BLaER1 treated with 17β-estradiol and CSF1 and Interleukin-3, amounts not matched to agents 10 nM and 100 nM (cell line): Measurements from ENCODE around the gene CDKL5.

Source experiments
- H3K27ac ChIP-seq, 11 experiments: shearing (Covaris generic); formaldehyde crosslinking; 2 replicates each; pipeline ENCODE4 v1.8.1; 2022
- H3K27me3 ChIP-seq, 11 experiments: shearing (Covaris generic); formaldehyde crosslinking; 2 replicates each; pipeline ENCODE4 v1.8.1; 2022
- H3K36me3 ChIP-seq, 11 experiments: shearing (Covaris generic); formaldehyde crosslinking; 2 replicates each; pipeline ENCODE4 v1.8.1; 2022
- H3K4me1 ChIP-seq, 10 experiments: shearing (Covaris generic); formaldehyde crosslinking; 2 replicates each; pipeline ENCODE4 v1.8.1; 2022
- H3K4me2 ChIP-seq, 11 experiments: shearing (Covaris generic); formaldehyde crosslinking; 2 replicates each; pipeline ENCODE4 v1.8.1; 2022
- H3K4me3 ChIP-seq, 10 experiments: shearing (Covaris generic); formaldehyde crosslinking; 2 replicates each; pipeline ENCODE4 v1.8.1; 2022
- H3K9ac ChIP-seq, 11 experiments: shearing (Covaris generic); formaldehyde crosslinking; 2 replicates each; pipeline ENCODE4 v1.8.1; 2022
- H3K9me3 ChIP-seq, 11 experiments: shearing (Covaris generic); formaldehyde crosslinking; replicated peaks in 1 of 11; 2 replicates each; pipeline ENCODE4 v1.8.1; 2022
- H4K20me1 ChIP-seq, 11 experiments: shearing (Covaris generic); formaldehyde crosslinking; 2 replicates each; pipeline ENCODE4 v1.8.1; 2022
- Cebpa-rat ChIP-seq, 11 experiments: shearing (Covaris generic); IDR thresholded peaks; 2 replicates each; pipeline ENCODE4 v1.8.1; 2022

The CDKL5 gene

GRCh38 chrX:18471296-18471695 is 45.9 kb downstream of the CDKL5 start:
- H3K27me3 ChIP-seq, result peaks cover 46 to 98% (median 89%) of the 10 kb centered on the region in 11 experiments; a peak in 21 of 22 replicates
- H3K4me3 ChIP-seq, result no peak overlapping the region
- H3K27ac ChIP-seq, result no peak overlapping the region
- no peaks in the 10 kb centered on the region for H3K9me3 ChIP-seq
- TF ChIP-seq Cebpa-rat (IDR thresholded peaks at IDR 0.05), result no peak
- H3K4me2 ChIP-seq, result no peak overlapping the region
- H3K36me3 ChIP-seq, result no peaks in the 10 kb centered on the region
- H3K4me1 ChIP-seq, result no peaks in the 10 kb centered on the region
- no peaks in the 10 kb centered on the region; a peak in 3 of 22 replicates for H4K20me1 ChIP-seq
- H3K9ac ChIP-seq, result no peak overlapping the region

- Histone ChIP-seq H3K9me3 (0 out of 22 replicates have a peak, but pooled peaks cover 0 to 3% (median 0%) of the 10 kb centered on the region in 11 experiments), H3K4me3 (no peak overlapping the region), H3K27ac (no peak overlapping the region), H3K4me2 (no peak overlapping the region), H3K9ac (no peak overlapping the region), H4K20me1 (no peaks in the 10 kb centered on the region; a peak in 1 of 22 replicates), H3K4me1 (peaks cover 0 to 9% (median 0%) of the 10 kb centered on the region in 10 experiments; a peak in 2 of 20 replicates), H3K27me3 (peaks cover 53 to 100% (median 94%) of the 10 kb centered on the region in 11 experiments), H3K36me3 (no peaks in the 10 kb centered on the region)
- no peak for TF ChIP-seq Cebpa-rat (IDR thresholded peaks at IDR 0.05)
Measured at GRCh38 chrX:18490806-18491555, 65.6 kb downstream of the CDKL5 start.

GRCh38 chrX:18491587-18492340 is 66.4 kb downstream of the CDKL5 start:
- TF ChIP-seq Cebpa-rat (IDR thresholded peaks at IDR 0.05), result no peak
- H4K20me1 ChIP-seq, result no peaks in the 10 kb centered on the region; a peak in 1 of 22 replicates

DNA sequence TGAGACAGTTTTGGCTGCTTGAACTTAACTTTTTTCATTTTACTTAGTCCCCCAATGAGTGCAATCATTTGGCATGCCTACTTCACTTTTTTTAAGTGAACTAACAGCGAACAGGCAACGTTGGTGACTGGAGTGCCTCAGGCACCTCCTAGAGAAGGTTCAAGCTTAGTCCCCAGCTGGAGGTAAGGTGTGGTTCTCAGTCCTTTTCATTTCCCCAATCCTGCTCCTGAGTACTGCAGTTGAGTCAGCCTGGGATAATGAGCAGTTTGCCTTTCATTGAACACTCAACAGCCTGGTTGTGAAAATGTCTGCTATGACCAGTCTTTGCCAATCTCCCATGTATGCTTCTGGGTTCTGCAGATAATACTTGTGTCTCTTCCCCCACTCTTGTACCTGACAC is 109.5 kb downstream of the CDKL5 start:
- Histone ChIP-seq H4K20me1 (no peaks in the 10 kb centered on the region; a peak in 2 of 22 replicates), H3K27me3 (peaks cover 59 to 100% (median 97%) of the 10 kb centered on the region in 11 experiments), H3K36me3 (no peaks in the 10 kb centered on the region), H3K9me3 (peaks cover 0 to 6% (median 0%) of the 10 kb centered on the region in 11 experiments; a peak in 3 of 22 replicates), H3K9ac (no peak overlapping the region), H3K4me2 (no peak overlapping the region), H3K4me1 (no peaks in the 10 kb centered on the region), H3K27ac (no peak overlapping the region), H3K4me3 (no peak overlapping the region)
- no peak for TF ChIP-seq Cebpa-rat (IDR thresholded peaks at IDR 0.05)

More at GRCh38 chrX:18491587-18492340, 66.4 kb downstream of the CDKL5 start:
- Histone ChIP-seq H3K27me3 (peaks cover 56 to 100% (median 94%) of the 10 kb centered on the region in 11 experiments), H3K4me1 (peaks cover 0 to 9% (median 0%) of the 10 kb centered on the region in 10 experiments; a peak in 2 of 20 replicates), H3K9me3 (0 out of 22 replicates have a peak, but pooled peaks cover 0 to 3% (median 0%) of the 10 kb centered on the region in 11 experiments), H3K4me3 (no peak overlapping the region), H3K27ac (no peak overlapping the region), H3K36me3 (no peaks in the 10 kb centered on the region), H3K4me2 (no peak overlapping the region), H3K9ac (no peak overlapping the region)

- Histone ChIP-seq H3K4me1 (no peaks in the 10 kb centered on the region), H3K27ac (no peak overlapping the region), H4K20me1 (no peaks in the 10 kb centered on the region; a peak in 1 of 22 replicates), H3K9ac (no peak overlapping the region), H3K36me3 (no peaks in the 10 kb centered on the region), H3K9me3 (peaks cover 0 to 6% (median 0%) of the 10 kb centered on the region in 11 experiments; a peak in 3 of 22 replicates), H3K4me3 (no peak overlapping the region), H3K27me3 (peaks cover 67 to 100% (median 97%) of the 10 kb centered on the region in 11 experiments), H3K4me2 (no peak overlapping the region)
- no peak for TF ChIP-seq Cebpa-rat (IDR thresholded peaks at IDR 0.05)
Measured at GRCh38 chrX:18537068-18537467, 111.7 kb downstream of the CDKL5 start.

DNA sequence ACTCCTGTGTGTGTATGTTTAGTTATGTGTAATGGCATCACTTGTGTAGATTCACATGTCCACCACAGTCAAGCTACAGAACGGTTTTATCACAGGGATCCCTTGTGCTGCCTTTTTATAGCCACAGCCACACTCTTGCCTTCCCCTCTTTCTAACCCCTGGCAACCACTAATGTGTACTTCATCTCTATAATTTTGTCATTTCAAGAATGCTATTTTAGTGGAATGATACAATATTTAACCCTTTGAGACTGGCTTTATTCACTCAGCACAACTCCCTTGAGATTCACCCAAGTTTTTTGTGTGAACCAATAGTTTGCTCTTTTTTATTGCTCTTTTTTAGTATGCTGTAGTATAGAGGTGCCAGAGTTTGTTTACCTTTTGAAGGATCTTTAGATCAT is 112.1 kb downstream of the CDKL5 start:
- Histone ChIP-seq H3K27ac (no peak overlapping the region), H4K20me1 (no peaks in the 10 kb centered on the region; a peak in 1 of 22 replicates), H3K9ac (no peak overlapping the region), H3K36me3 (no peaks in the 10 kb centered on the region), H3K27me3 (peaks cover 70 to 100% (median 97%) of the 10 kb centered on the region in 11 experiments), H3K4me2 (no peak overlapping the region), H3K4me1 (no peaks in the 10 kb centered on the region), H3K4me3 (no peak overlapping the region), H3K9me3 (peaks cover 0 to 6% (median 0%) of the 10 kb centered on the region in 11 experiments; a peak in 3 of 22 replicates)
- no peak for TF ChIP-seq Cebpa-rat (IDR thresholded peaks at IDR 0.05)

- H3K36me3 ChIP-seq, result no peaks in the 10 kb centered on the region
- no peak overlapping the region for H3K4me2 ChIP-seq
- H3K4me1 ChIP-seq, result no peaks in the 10 kb centered on the region
- H3K27me3 ChIP-seq, result peaks cover 82 to 100% (median 94%) of the 10 kb centered on the region in 11 experiments
- H3K9me3 ChIP-seq, result peaks cover 0 to 6% (median 0%) of the 10 kb centered on the region in 11 experiments; a peak in 3 of 22 replicates
- no peak overlapping the region for H3K27ac ChIP-seq
- H3K9ac ChIP-seq, result no peak overlapping the region
- TF ChIP-seq Cebpa-rat (IDR thresholded peaks at IDR 0.05), result no peak
- H4K20me1 ChIP-seq, result no peaks in the 10 kb centered on the region; a peak in 1 of 22 replicates
- H3K4me3 ChIP-seq, result no peak overlapping the region
Measured at GRCh38 chrX:18542131-18542530, 116.7 kb downstream of the CDKL5 start.

DNA sequence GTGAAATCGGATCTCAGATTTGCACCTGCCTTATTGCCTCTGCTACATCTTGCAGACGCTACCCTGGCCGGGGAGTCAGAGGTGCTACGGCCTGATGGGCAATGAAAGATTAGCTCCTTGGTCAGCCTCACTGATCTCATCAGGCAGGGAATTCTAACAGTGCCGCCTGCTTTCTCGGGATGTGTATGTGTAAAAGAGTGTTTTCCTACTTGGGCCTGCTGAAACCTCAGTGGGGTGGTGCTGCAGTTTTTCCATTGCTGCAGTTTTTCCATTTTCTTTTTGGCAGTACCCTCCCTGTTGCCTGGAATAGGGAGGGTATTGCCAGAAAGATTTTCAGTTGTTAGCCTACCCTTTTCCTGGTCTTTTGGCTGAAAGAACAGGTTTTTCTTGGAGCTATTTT is 117.5 kb downstream of the CDKL5 start:
- H3K27me3 ChIP-seq, result peaks cover 90 to 100% (median 95%) of the 10 kb centered on the region in 11 experiments
- H3K4me1 ChIP-seq, result no peaks in the 10 kb centered on the region
- no peak overlapping the region for H3K27ac ChIP-seq
- no peaks in the 10 kb centered on the region for H3K36me3 ChIP-seq
- TF ChIP-seq Cebpa-rat (IDR thresholded peaks at IDR 0.05), result no peak
- H3K4me2 ChIP-seq, result no peak overlapping the region
- H4K20me1 ChIP-seq, result no peaks in the 10 kb centered on the region; a peak in 1 of 22 replicates
- H3K9ac ChIP-seq, result no peak overlapping the region
- H3K9me3 ChIP-seq, result peaks cover 0 to 6% (median 0%) of the 10 kb centered on the region in 11 experiments; a peak in 3 of 22 replicates
- H3K4me3 ChIP-seq, result no peak overlapping the region

DNA sequence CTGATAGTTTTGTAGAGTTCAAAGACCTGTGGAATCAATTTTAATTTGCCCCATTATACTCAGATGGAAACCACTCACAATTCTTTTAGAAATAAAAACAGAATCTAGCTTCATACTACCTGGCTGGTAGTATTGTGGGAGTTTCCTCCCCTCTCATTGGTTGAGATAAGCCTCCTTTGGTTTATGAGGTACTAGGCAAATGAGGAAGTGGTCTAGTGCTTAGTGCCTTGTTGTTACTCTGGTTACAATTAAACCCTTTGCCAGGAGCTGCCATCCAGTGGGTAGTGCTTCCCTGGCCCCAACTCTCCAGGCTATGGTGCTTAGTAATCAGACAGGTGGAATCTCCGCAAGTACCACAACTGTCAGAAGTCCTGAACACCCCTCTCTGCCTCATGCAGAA is 118.3 kb downstream of the CDKL5 start:
- H3K4me2 ChIP-seq, result no peak overlapping the region
- H3K36me3 ChIP-seq, result no peaks in the 10 kb centered on the region
- no peaks in the 10 kb centered on the region; a peak in 1 of 22 replicates for H4K20me1 ChIP-seq
- TF ChIP-seq Cebpa-rat (IDR thresholded peaks at IDR 0.05), result no peak
- H3K9ac ChIP-seq, result no peak overlapping the region
- peaks cover 0 to 6% (median 0%) of the 10 kb centered on the region in 11 experiments; a peak in 3 of 22 replicates for H3K9me3 ChIP-seq
- H3K4me1 ChIP-seq, result no peaks in the 10 kb centered on the region
- H3K27ac ChIP-seq, result no peak overlapping the region
- no peak overlapping the region for H3K4me3 ChIP-seq
- H3K27me3 ChIP-seq, result peaks cover 91 to 100% (median 95%) of the 10 kb centered on the region in 11 experiments
